Left kidney (tissue), 2 donors: ENCODE data around the gene RFTN1. TPM values are rescaled to one million over a fixed set of nuclear protein-coding genes. Genes with fewer than 3 reads are reported as not detected.

Experiments
- DNase-seq: peaks from one replicate; pipeline ENCODE4 v3.0.0-alpha.2; 2013
- polyA plus RNA-seq: library from polyadenylated mRNA; unstranded; fragments of 120-200 nt; gene quantifications from one replicate; pipeline ENCODE4 v1.2.1, GENCODE V29; 2013; ENCODE audit not compliant: insufficient read length

RFTN1 gene
- polyA plus RNA-seq, 1 donor, result 28.8 TPM

GRCh38 chr3:16533928-16534574, 20.6 kb upstream of the RFTN1 start:
- DNase-seq, result no peak

- no peak for DNase-seq
Observed at GRCh38 chr3:16529264-16529663, 15.8 kb upstream of the RFTN1 start.

- no peak for DNase-seq
Observed at GRCh38 chr3:16528581-16528993, 15.1 kb upstream of the RFTN1 start.

GRCh38 chr3:16528106-16528505, 14.6 kb upstream of the RFTN1 start:
- DNase-seq, result no peak

GRCh38 chr3:16524196-16524595, 10.7 kb upstream of the RFTN1 start:
- no peak for DNase-seq

GRCh38 chr3:16523778-16524177, 10.3 kb upstream of the RFTN1 start:
- DNase-seq, result no peak

- no peak for DNase-seq
Observed at GRCh38 chr3:16522834-16523233, 9.3 kb upstream of the RFTN1 start.

GRCh38 chr3:16520970-16521881, 7.7 kb upstream of the RFTN1 start:
- no peak for DNase-seq

GRCh38 chr3:16520241-16520969, 6.9 kb upstream of the RFTN1 start:
- no peak for DNase-seq

- no peak for DNase-seq
Observed at GRCh38 chr3:16516695-16517481, 3.4 kb upstream of the RFTN1 start.

- DNase-seq, result no peak
Observed at GRCh38 chr3:16515885-16516420, 2.5 kb upstream of the RFTN1 start.

- no peak for DNase-seq
Observed at GRCh38 chr3:16514755-16515353, 1.4 kb upstream of the RFTN1 start.

GRCh38 chr3:16514021-16514700, 662 bp upstream of the RFTN1 start:
- DNase-seq, result no peak

GRCh38 chr3:16512435-16513140, 911 bp downstream of the RFTN1 start:
- DNase-seq, result no peak

GRCh38 chr3:16511681-16512434, 1.6 kb downstream of the RFTN1 start:
- no peak for DNase-seq

- DNase-seq, result no peak
Observed at GRCh38 chr3:16510620-16511319, 2.7 kb downstream of the RFTN1 start.

- no peak for DNase-seq
Observed at GRCh38 chr3:16509721-16510619, 3.5 kb downstream of the RFTN1 start.
